ENCODE measurements around the gene MS4A6E.

- TF ChIP-seq JUND (IDR thresholded peaks at IDR 0.05; ENCODE audit: low read length) (no peak), BCL11A (IDR thresholded peaks at IDR 0.05; ENCODE audit: low read depth in 2 of 2, low read length in 2 of 2) (no peak), ATF2 (IDR thresholded peaks at IDR 0.05; ENCODE audit: low read length) (no peak), SRF (IDR thresholded peaks at IDR 0.05; ENCODE audit: low read depth, low read length) (no peak)
Observed at GRCh38 chr11:60371386-60371785, 44.3 kb downstream of the MS4A6E start.

Data from H1 (cell line).